PC-3 (cell line): ENCODE measurements around the gene OTUD6A.

ENCODE experiments used
- CTCF ChIP-seq: fragments of 300-600 bp; sonication (generic); conservative IDR thresholded peaks from 2 replicates; pipeline ENCODE4 v1.5.1; 2017; ENCODE audit warnings: antibody characterized with exemption, low read depth, mild to moderate bottlenecking, low read length
- EZH2 ChIP-seq: fragments of 300-600 bp; sonication (generic); IDR thresholded peaks from one replicate; pipeline ENCODE4 v1.6.1; 2017; ENCODE audit warnings: antibody characterized with exemption, mild to moderate bottlenecking, low read length; ENCODE audit not compliant: unreplicated experiment
- EZH2phosphoT487 ChIP-seq: fragments of 300-600 bp; sonication (generic); IDR thresholded peaks from 2 replicates; pipeline ENCODE4 v1.6.1; 2018; ENCODE audit warnings: mild to moderate bottlenecking, antibody characterized with exemption, low read length, borderline replicate concordance

- no peak for TF ChIP-seq EZH2phosphoT487
- peak; percentile 82 for TF ChIP-seq CTCF
- no peak for TF ChIP-seq EZH2
Observed at GRCh38 chrX:70030301-70030767, 31.9 kb upstream of the OTUD6A start.
